ENCODE data around the gene THOP1.

THOP1 gene

GRCh38 chr19:2759362-2759761 is 25.9 kb upstream of the THOP1 start:
- Histone ChIP-seq H2AK5ac (ENCODE audit: low read length, severe bottlenecking) (no peak overlapping the region), H3K4ac (ENCODE audit: low read depth in 1 of 2, low read length in 2 of 2) (no peak overlapping the region), H3K14ac (ENCODE audit: low read length in 2 of 2) (no peak overlapping the region), H4K91ac (ENCODE audit: low read length) (no peak overlapping the region), H4K8ac (ENCODE audit: low read length) (no peak overlapping the region), H3K4me1 (ENCODE audit: control insufficient read depth, insufficient read depth, low read depth, low read length) (no peaks in the 10 kb centered on the region), H3K4me2 (ENCODE audit: low read length, poor library complexity, severe bottlenecking) (no peak overlapping the region), H3K27ac (ENCODE audit: low read length, poor library complexity, severe bottlenecking) (no peak overlapping the region), H3K4me3 (ENCODE audit: insufficient read depth in 1 of 2, low read depth in 1 of 2, low read length in 2 of 2) (no peak overlapping the region), H3K27me3 (ENCODE audit: control insufficient read depth in 1 of 2, insufficient read depth in 1 of 2, low read length in 2 of 2) (no peaks in the 10 kb centered on the region), H3K9ac (ENCODE audit: low read length) (no peak overlapping the region), H2BK12ac (ENCODE audit: low read length in 2 of 2) (no peak overlapping the region), H2BK5ac (ENCODE audit: low read depth, low read length, poor library complexity, severe bottlenecking) (no peak overlapping the region), H3K36me3 (ENCODE audit: control insufficient read depth in 1 of 2, insufficient read depth in 2 of 2, low read depth in 1 of 2, low read length in 2 of 2) (peaks cover 83 to 93% of the 10 kb centered on the region in 2 experiments), H3K23ac (ENCODE audit: low read length in 2 of 2) (no peak overlapping the region), H3K18ac (ENCODE audit: low read depth in 1 of 2, low read length in 2 of 2) (no peak overlapping the region), H3K79me1 (replicated peaks; ENCODE audit: low read length, poor library complexity, severe bottlenecking) (peaks cover 49% of the 10 kb centered on the region), H2AFZ (ENCODE audit: low read depth, low read length) (no peak overlapping the region), H2BK15ac (ENCODE audit: low read depth, poor library complexity, severe bottlenecking) (no peak overlapping the region), H2BK120ac (ENCODE audit: low read depth, low read length) (no peak overlapping the region), H3K9me3 (ENCODE audit: control insufficient read depth, low read length) (no peaks in the 10 kb centered on the region)
- 98% methylated on average over 17 of the region's 17 CpGs for WGBS
- no peak for DNase-seq

- peaks cover 53% of the 10 kb centered on the region for H3K79me1 ChIP-seq (replicated peaks; ENCODE audit: low read length, poor library complexity, severe bottlenecking)
- no peaks in the 10 kb centered on the region for H3K4me1 ChIP-seq (ENCODE audit: control insufficient read depth, insufficient read depth, low read depth, low read length)
Measured at GRCh38 chr19:2759965-2760364, 25.3 kb upstream of the THOP1 start.

GRCh38 chr19:2761309-2761677 is 24.0 kb upstream of the THOP1 start:
- no peak for DNase-seq
- Histone ChIP-seq H3K79me1 (replicated peaks; ENCODE audit: low read length, poor library complexity, severe bottlenecking) (peaks cover 60% of the 10 kb centered on the region), H2AK5ac (ENCODE audit: low read length, severe bottlenecking) (no peak overlapping the region), H2BK12ac (ENCODE audit: low read length in 2 of 2) (no peak overlapping the region), H3K36me3 (ENCODE audit: control insufficient read depth in 1 of 2, insufficient read depth in 2 of 2, low read depth in 1 of 2, low read length in 2 of 2) (peaks cover 82 to 93% of the 10 kb centered on the region in 2 experiments), H2BK120ac (ENCODE audit: low read depth, low read length) (no peak overlapping the region), H3K23ac (ENCODE audit: low read length in 2 of 2) (no peak overlapping the region), H3K27ac (ENCODE audit: low read length, poor library complexity, severe bottlenecking) (no peak overlapping the region), H4K91ac (ENCODE audit: low read length) (no peak overlapping the region), H4K8ac (ENCODE audit: low read length) (no peak overlapping the region), H3K9ac (ENCODE audit: low read length) (no peak overlapping the region), H2BK15ac (ENCODE audit: low read depth, poor library complexity, severe bottlenecking) (no peak overlapping the region), H3K4ac (ENCODE audit: low read depth in 1 of 2, low read length in 2 of 2) (no peak overlapping the region), H2BK5ac (ENCODE audit: low read depth, low read length, poor library complexity, severe bottlenecking) (no peak overlapping the region), H3K4me1 (ENCODE audit: control insufficient read depth, insufficient read depth, low read depth, low read length) (no peaks in the 10 kb centered on the region), H3K4me3 (ENCODE audit: insufficient read depth in 1 of 2, low read depth in 1 of 2, low read length in 2 of 2) (no peak overlapping the region), H3K18ac (ENCODE audit: low read depth in 1 of 2, low read length in 2 of 2) (no peak overlapping the region), H2AFZ (ENCODE audit: low read depth, low read length) (no peak overlapping the region), H3K14ac (ENCODE audit: low read length in 2 of 2) (peak overlapping the region in 1 of 2 experiments; percentile 3), H3K9me3 (ENCODE audit: control insufficient read depth, low read length) (no peaks in the 10 kb centered on the region), H3K4me2 (ENCODE audit: low read length, poor library complexity, severe bottlenecking) (no peak overlapping the region), H3K27me3 (ENCODE audit: control insufficient read depth in 1 of 2, insufficient read depth in 1 of 2, low read length in 2 of 2) (no peaks in the 10 kb centered on the region)
- 95% methylated on average over 16 of the region's 16 CpGs for WGBS

More at GRCh38 chr19:2759965-2760364, 25.3 kb upstream of the THOP1 start:
- Histone ChIP-seq H3K27me3 (ENCODE audit: control insufficient read depth in 1 of 2, insufficient read depth in 1 of 2, low read length in 2 of 2) (no peaks in the 10 kb centered on the region), H3K23ac (ENCODE audit: low read length in 2 of 2) (no peak overlapping the region), H3K9me3 (ENCODE audit: control insufficient read depth, low read length) (no peaks in the 10 kb centered on the region), H3K18ac (ENCODE audit: low read depth in 1 of 2, low read length in 2 of 2) (no peak overlapping the region), H3K4ac (ENCODE audit: low read depth in 1 of 2, low read length in 2 of 2) (no peak overlapping the region), H3K9ac (ENCODE audit: low read length) (no peak overlapping the region), H2BK12ac (ENCODE audit: low read length in 2 of 2) (no peak overlapping the region), H3K36me3 (ENCODE audit: control insufficient read depth in 1 of 2, insufficient read depth in 2 of 2, low read depth in 1 of 2, low read length in 2 of 2) (peaks cover 81 to 93% of the 10 kb centered on the region in 2 experiments), H2BK5ac (ENCODE audit: low read depth, low read length, poor library complexity, severe bottlenecking) (no peak overlapping the region), H2AK5ac (ENCODE audit: low read length, severe bottlenecking) (no peak overlapping the region), H4K8ac (ENCODE audit: low read length) (no peak overlapping the region), H3K4me3 (ENCODE audit: insufficient read depth in 1 of 2, low read depth in 1 of 2, low read length in 2 of 2) (no peak overlapping the region), H3K4me2 (ENCODE audit: low read length, poor library complexity, severe bottlenecking) (no peak overlapping the region), H3K14ac (ENCODE audit: low read length in 2 of 2) (no peak overlapping the region), H2BK15ac (ENCODE audit: low read depth, poor library complexity, severe bottlenecking) (no peak overlapping the region), H2AFZ (ENCODE audit: low read depth, low read length) (no peak overlapping the region), H3K27ac (ENCODE audit: low read length, poor library complexity, severe bottlenecking) (no peak overlapping the region), H2BK120ac (ENCODE audit: low read depth, low read length) (no peak overlapping the region), H4K91ac (ENCODE audit: low read length) (no peak overlapping the region)
- no peak for DNase-seq
- 94% methylated on average over 7 of the region's 7 CpGs for WGBS

GRCh38 chr19:2761876-2762782 is 23.2 kb upstream of the THOP1 start:
- Histone ChIP-seq H3K18ac (ENCODE audit: low read depth in 1 of 2, low read length in 2 of 2) (no peak overlapping the region), H3K9me3 (ENCODE audit: control insufficient read depth, low read length) (no peaks in the 10 kb centered on the region), H2BK120ac (ENCODE audit: low read depth, low read length) (no peak overlapping the region), H2BK15ac (ENCODE audit: low read depth, poor library complexity, severe bottlenecking) (no peak overlapping the region), H4K91ac (ENCODE audit: low read length) (no peak overlapping the region), H3K27ac (ENCODE audit: low read length, poor library complexity, severe bottlenecking) (no peak overlapping the region), H3K4me3 (ENCODE audit: insufficient read depth in 1 of 2, low read depth in 1 of 2, low read length in 2 of 2) (peak overlapping the region in 1 of 2 experiments; percentile 7), H3K36me3 (ENCODE audit: control insufficient read depth in 1 of 2, insufficient read depth in 2 of 2, low read depth in 1 of 2, low read length in 2 of 2) (peaks cover 82 to 94% of the 10 kb centered on the region in 2 experiments), H3K79me1 (replicated peaks; ENCODE audit: low read length, poor library complexity, severe bottlenecking) (peaks cover 65% of the 10 kb centered on the region), H2AFZ (ENCODE audit: low read depth, low read length) (no peak overlapping the region), H3K4ac (ENCODE audit: low read depth in 1 of 2, low read length in 2 of 2) (no peak overlapping the region), H3K14ac (ENCODE audit: low read length in 2 of 2) (no peak overlapping the region), H2BK12ac (ENCODE audit: low read length in 2 of 2) (no peak overlapping the region), H3K27me3 (ENCODE audit: control insufficient read depth in 1 of 2, insufficient read depth in 1 of 2, low read length in 2 of 2) (no peaks in the 10 kb centered on the region), H3K23ac (ENCODE audit: low read length in 2 of 2) (no peak overlapping the region), H3K9ac (ENCODE audit: low read length) (no peak overlapping the region), H3K4me1 (ENCODE audit: control insufficient read depth, insufficient read depth, low read depth, low read length) (no peaks in the 10 kb centered on the region), H3K4me2 (ENCODE audit: low read length, poor library complexity, severe bottlenecking) (no peak overlapping the region), H2AK5ac (ENCODE audit: low read length, severe bottlenecking) (no peak overlapping the region), H4K8ac (ENCODE audit: low read length) (no peak overlapping the region), H2BK5ac (ENCODE audit: low read depth, low read length, poor library complexity, severe bottlenecking) (no peak overlapping the region)
- WGBS, result 94% methylated on average over 43 of the region's 43 CpGs
- DNase-seq, result no peak
